Activated CD8-positive, alpha-beta memory T cell treated with anti-CD3 and anti-CD28 coated beads for 1 hour (primary cell): ENCODE results near the gene SUPT20H.
"Not testable (repeated sequence)": the region's sequence is repeated elsewhere in the genome, so short reads cannot be mapped to it uniquely, and the experiment has no call there.

Source experiments
- DNase-seq, 2 donors: peaks; one replicate each; pipeline ENCODE4 v3.0.0-alpha.2; 2020; ENCODE audit warnings: low read depth in 1 of 2; ENCODE audit errors: extremely low read depth in 1 of 2

The SUPT20H gene

DNA sequence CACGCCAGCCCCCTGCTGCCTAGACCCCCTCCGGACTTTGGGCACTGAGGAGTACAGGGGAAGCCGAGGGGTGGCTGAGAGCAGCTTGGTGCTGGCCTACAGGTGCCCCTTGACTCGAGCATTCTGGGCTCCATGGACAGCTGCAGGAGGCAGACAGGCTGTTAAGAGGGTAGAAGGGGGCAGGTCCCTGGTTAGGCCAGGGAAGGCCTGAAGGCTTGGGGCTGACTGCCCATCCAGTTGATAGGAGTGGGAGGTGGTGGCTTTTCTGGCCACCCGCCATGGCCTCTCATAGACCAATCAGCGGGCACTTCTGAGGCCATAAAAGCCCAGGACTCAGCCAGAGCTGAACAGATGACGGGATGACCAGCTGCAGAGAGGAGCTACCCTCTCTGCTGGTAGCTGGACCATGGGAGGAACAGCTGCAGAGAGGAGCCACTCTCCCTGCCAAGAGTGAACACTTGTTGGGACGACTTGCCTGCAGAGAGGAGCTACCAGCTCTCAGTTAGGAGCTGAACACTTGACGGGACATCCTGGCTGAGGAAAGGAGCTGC is 10.7 kb upstream of the SUPT20H start:
- no peak for DNase-seq

DNA sequence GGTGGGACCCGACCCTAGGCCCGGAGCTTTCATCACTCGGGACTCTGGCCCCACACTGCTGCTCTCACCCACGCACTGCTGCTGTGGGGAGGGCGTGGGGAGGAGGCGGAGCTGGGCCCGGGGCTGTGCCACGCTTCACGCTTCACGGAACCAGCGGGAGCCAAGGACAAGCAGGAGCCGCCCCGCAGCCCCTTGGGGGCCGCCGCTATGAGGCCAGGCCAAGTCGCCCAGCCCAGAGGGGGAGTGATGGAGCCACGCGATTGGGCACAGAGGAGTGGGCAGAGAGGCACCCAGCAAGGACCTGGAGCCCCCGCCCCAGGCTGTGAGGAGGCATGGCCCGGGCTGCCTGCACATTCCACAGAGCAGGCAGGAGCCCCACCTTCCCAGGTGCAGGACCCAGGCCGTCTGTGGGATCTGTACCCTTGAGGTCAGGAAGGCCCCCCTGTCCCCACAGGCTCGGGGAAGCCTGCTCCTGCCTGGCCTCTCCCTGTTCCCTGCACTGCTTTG is 10.2 kb upstream of the SUPT20H start:
- DNase-seq, result no peak

DNA sequence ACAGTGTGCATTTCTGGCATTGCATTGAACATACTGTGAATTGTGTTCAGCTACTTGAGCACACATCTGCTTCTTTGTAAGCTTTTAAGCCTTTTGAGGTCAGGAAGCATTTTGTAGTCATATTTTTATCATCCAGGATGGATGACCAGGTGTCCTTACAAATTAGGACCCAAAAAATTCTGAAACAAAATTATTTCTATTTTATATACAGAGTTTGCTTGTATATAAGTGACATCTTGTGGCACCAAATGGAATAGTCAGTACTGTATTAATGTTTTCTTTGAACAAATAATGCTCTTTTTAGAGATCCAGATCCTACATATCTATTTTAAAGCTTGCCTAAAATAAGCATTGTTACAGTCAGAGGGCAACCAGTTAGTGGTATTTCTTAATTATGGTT is 9.5 kb upstream of the SUPT20H start:
- no peak for DNase-seq

DNA sequence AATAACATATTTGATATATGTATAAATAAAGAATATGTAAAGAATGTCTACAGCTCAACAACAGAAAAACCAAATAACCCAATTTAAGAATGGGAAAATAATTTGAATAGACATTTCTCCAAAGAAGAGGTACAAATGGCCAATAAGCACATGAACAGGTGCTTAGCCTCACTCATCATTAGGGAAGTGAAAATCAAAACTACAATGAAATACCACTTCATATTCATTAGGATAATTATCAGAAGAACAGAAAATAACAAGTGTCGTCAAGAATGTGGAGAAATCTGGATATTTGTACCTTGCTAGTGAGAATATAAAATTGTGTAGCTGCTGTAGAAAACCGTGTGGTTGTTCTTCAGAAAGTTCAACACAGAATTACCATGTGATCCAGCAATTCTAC is 8.4 kb upstream of the SUPT20H start:
- DNase-seq, result no peak

DNA sequence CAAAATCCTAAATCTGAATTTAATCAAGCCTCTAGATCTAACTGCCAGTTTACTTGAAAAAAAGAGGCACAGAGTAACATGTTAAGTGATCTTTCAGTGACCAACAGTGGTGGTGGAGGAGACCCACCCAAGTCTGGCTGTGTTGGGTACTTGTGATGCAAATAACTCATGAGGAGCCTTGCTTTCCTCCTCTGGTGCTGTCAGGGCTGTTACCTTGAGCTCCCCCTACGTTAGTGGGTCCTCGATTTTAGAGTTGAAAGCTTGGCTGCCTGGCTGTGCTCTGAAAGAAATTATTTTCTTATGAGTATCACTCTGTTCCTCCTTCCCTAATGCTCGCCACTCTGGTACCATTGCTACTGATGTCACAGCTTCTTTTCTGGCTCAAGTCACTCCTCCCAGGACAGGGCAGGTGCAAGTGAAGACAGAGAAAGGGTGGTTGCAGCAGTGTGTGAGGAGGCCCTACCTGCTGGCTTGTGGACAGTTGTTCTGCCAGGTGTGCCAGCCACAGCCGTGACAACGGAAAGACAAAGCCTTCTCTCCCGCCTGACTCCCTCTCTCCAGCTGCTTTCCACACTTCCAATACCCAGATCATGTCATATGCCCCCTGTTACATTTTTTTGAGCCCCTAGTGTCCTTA is 6.5 kb upstream of the SUPT20H start:
- no peak for DNase-seq

DNA sequence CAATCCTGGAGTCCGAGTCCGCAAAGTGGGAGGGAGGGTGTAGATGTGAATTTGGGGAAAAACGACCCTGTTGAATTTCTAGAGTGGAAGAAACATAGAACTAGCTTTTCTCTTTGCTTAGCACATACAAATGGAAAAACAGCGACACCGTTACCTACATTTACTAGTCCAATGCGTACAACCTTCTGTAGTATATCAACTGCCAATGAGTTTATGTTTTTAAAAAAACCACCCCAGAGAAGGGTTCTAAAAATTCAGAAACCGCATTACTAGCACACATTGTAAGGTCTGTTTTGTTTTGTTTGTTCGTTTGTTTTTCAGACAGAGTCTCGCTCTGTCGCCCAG is 332 bp upstream of the SUPT20H start:
- no peak for DNase-seq

DNA sequence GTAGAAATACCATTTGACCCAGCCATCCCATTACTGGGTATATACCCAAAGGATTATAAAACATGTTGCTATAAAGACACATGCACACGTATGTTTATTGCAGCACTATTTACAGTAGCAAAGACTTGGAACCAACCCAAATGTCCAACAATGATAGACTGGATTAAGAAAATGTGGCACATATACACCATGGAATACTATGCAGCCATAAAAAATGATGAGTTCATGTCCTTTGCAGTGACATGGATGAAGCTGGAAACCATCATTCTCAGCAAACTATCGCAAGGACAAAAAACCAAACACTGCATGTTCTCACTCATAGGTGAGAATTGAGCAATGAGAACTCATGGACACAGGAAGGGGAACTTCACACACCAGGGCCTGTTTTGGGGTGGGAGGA is 3.3 kb downstream of the SUPT20H start:
- not testable (repeated sequence) for DNase-seq

DNA sequence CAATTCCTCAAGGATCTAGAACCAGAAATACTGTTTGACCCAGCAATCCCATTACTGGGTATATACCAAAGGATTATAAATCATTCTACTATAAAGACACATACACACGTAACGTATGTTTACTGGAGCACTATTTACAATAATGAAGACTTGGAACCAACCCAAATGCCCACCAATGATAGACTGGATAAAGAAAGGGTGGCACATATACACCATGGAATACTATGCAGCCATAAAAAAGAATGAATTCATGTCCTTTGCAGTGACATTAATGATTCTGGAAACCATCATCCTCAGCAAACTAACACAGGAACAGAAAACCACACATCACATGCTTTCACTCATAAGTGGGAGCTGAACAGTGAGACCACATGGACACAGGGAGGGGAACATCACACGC is 6.4 kb downstream of the SUPT20H start:
- DNase-seq, result not testable (repeated sequence)

DNA sequence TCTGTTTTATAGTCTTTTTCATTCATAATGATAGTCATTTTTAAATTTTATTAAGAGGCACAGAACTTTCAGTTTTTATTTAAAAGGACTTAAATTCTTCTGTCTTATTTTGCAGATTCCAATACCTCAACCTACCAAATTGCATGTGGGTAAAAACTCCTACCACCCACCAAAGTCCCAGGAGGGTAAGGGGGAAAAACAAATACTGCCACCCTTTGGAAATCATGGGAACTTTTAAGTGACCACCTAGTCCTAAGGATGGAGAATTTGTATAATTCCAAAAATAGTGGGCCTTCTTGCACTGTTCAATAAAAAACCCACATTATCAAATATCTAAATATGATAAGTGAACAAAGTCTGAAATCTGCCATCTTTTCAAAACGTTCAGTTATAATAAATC is 9.7 kb downstream of the SUPT20H start:
- DNase-seq, result no peak

DNA sequence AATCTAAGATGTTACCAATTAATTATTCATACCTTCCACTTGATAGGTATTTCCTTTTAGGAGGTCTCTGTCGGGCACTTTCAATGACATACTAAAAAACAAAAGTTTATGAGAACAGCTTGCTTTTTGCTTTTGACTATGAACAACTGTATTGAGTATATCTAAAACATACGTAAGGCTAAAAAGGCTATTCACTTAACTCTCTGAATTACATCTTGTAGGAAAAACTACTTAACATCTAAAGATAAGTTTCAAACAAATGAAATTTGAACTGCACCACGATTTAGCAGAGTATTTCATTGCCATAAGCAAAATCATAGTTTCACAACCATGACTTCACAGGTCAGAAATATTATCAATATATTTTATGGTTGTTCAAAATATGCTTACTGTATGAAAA is 11.6 kb downstream of the SUPT20H start:
- DNase-seq, result no peak

DNA sequence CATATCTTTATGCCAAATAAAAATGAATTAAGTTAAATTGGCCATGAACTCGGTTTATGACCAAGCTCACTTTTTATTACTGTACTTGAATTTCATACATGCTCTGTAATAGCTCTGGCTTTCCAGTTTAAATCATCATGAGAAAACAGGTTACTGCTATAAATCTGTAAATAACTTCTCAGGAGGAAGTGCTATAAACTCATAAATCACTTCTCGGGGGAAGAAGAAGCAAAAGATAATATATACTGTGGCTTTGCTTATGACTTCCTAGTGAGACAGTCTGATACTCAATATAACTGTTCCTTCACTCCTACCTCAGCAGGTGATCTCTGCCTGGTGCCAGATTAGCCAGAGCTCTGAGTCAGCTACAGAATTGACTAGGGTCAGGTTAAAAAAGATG is 12.5 kb downstream of the SUPT20H start:
- DNase-seq, result no peak

DNA sequence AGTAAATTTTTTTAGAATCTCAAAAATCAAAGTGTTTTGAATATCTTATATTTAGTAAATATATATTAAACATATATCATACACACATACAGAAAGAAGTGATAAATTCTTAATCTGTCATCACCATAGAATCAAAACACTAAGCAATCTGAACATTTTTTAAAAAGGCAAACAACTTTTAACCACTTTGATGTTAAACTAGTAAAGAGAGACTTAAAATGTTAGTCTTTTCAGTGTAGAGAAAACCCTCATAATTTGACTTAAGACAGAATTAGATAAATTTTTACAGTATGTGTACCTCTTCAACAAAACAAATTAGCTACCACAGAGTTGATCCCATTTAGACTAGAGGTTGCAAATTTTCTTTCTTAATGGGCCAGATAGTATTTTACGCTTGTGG is 13.4 kb downstream of the SUPT20H start:
- DNase-seq, result no peak

DNA sequence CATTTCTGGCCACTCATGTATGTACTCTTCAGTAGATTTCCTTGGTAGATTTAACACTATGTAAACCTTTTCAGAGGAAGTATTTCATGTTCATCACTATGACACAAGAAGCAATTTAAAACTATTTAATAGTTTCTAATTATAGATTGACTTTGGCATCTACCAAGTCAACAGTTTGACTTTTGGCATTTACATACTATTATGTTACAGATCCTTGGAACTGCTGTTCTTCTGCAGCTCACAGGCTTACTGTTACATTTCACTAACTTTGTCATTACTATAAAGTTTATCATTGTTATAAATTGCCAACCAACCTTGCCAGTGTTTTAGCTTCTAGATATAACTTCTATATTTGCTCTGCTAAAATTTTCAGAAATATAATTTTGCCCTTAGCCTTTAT is 18.7 kb downstream of the SUPT20H start:
- DNase-seq, result no peak

DNA sequence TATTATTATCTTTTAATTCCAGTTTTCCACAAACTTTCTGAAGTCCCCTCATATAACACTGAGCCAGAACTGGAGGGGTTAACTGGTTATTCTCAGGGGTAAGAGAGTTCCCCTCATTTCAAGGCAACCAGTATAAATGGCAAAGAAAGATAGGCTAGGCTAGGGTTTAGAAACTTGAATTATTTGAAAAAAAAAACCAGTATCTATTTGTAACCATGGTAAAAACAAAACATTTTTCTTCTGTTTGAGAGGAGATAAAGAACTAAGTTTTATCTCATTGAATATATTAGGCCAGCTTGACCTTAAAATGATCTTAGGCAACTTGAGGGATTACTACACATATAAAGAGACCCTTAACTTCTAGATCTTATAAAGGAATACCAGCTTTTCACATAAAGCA is 19.6 kb downstream of the SUPT20H start:
- no peak for DNase-seq

DNA sequence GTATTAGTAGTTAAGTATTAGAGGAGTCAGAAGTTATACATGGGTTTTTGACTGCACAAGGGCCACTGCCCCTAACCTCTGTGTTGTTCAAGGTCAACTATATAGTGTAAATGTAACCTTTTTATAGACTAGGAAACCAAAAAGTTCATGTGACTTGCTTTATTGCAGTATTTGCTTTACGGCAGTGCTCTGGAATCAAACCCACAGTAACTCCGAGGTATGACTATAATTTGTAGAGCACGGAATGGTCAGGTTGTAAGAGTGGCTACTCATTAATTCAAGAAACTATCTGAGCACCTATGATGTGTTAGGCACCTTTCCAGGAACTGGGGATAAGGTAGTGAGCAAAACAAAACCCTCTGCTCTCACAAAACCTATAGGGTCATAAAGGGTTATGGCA is 22.2 kb downstream of the SUPT20H start:
- DNase-seq, result no peak

DNA sequence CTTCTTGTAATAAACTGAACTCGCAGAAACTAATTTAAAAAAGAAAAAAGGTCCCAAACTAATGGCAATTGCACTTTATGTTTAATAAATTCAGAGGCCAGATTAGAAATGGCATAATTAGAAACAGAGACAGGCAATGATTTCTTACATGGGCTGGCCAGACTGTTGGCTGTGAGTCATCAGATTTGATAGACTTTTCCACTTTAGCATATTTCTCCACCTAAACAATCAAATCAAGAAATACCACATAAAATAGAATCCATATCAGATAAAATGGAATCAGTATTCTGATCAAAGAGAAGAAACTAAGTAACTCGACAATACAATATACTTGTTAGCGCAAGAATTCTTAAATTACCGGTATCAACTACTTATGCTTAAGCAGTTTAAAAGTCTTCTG is 29.9 kb downstream of the SUPT20H start:
- DNase-seq, result no peak

DNA sequence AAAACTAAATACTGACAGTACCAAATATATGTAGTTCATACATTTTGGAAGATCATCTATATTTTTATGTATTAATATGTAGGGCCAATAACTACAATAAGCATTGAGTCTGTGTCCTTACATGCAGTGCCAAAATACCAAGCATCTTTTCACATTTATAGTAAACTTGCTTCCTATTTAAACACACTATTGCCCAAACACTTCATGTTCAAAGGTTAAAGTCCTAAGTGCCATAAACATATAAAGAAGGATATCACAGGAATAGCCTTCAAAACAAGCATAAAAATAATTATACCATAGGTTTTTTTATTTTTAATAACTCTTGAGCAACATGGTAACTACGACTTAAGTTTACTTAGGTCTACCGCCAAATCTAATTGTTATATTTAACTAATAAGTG is 31.8 kb downstream of the SUPT20H start:
- no peak for DNase-seq

DNA sequence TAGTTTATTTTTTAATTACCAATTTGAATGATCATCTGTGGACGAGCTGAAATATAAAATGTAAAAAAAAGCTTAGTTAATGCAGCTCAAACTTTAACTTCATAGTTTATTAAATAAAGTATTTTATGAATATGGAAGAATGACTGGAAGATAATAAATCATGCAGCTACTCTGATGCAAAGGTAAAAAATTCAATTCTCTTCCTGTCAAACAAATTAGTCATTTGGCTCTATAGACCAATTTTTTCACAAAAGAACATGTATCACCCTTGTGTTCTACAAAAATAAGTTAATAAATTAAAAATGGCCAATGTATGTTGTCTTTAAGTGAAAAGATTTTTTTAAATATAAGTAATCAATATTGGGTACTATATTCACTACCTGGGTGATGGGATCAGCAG is 32.7 kb downstream of the SUPT20H start:
- DNase-seq, result no peak

DNA sequence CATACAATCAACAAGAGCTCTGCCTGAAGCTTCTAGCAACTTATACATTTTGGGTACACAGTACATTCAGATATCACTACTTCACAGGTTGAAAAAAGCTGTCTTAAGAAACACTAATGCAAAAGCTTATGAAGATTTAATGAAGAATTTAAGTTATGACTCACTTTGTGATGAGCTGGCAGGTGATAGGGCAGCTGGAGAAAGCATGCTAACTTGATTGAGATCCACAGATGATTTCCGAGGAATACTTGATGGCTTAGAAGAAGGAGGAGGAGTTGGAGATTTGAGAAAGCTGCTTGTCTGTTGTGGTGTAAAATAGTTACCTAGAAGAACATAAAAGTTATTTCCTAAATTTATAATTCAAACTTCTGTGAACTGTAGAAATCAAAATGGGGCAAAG is 35.6 kb downstream of the SUPT20H start:
- no peak for DNase-seq

DNA sequence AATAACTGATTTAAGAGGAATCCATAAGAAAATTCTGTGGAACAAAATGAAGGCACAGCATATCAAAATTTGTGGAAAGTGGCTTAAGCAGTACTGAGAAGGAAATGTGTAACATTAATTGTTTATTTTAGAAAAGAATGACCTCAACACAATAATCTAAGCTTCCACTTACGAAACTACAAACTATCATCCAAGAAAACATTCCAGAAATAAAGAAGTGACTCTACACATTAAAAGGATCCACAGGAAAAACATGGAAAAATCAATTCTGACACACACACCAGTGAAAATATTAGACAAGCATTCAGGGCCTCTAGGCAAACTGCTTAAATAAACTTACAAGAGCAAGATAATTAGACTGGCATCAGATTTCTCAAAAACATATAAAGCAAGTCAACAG is 44.9 kb downstream of the SUPT20H start:
- DNase-seq, result no peak

DNA sequence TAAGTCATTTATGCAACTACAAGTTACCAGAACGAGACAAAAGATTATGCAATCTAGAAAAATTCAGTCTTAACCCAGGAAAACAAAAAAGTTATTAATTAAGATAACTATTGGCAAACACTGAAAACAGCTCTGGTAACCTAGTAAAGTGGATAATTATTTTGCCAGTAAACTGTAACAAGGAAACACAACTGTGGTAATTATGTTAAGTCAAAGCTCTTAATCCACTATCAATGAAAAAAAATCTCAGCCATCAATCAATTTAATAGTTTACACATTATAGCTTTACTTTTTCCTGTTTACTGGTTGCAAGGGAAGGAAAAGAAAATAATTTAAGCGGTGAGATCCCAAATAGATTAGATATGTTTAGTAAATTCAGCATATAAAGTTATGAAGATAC is 47.7 kb downstream of the SUPT20H start:
- DNase-seq, result no peak

DNA sequence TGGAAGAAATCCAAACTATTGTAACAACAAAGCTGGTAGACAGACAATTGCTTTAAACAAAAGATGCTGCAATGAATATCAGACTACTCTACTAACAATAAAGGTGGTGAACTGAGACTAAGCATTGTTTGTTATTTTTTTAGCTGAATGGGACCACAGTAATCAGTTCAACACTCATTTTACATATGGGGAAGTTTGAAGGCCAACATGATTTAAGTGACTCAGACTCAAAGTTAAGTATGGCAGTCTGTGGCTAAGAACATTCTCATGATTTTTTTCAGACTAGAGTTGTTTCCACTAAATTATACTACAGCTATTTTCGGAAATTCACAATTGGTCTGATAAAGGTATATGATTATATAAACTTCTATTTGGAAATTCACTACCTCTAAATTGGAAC is 48.5 kb downstream of the SUPT20H start:
- no peak for DNase-seq

DNA sequence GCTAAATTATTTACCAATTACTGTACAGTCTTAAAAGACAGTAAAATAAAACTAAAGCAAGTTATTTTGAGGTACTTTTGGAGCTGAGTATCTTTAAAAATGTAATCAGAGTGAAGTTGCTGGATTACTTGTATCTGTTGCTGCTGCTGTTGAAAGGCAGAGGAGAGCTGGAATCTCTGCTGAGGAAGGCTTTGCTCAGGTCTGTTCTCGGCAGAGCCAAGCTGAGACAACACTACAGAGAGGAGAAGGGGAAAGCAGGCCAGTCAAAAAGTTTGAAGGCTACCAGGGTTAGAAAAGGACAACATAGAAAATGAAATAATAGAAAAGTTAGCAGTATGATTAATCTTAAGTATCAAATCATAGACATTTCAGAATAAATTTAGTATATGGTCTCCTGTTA is 49.1 kb downstream of the SUPT20H start:
- DNase-seq, result no peak
